H1 (cell line): Measurements from ENCODE around the gene LRCH3. TPM values are rescaled to one million over a fixed set of nuclear protein-coding genes. Genes with fewer than 3 reads are reported as not detected.

Experiments
- CTCF ChIA-PET: fragments of 300-600 bp; sonication (Branson Sonifier 250); formaldehyde crosslinking; loops from one replicate; lab custom pipeline; 2021; ENCODE audit not compliant: partially characterized antibody; lab: Charles Lee
- POLR2A ChIA-PET: fragments of 300-600 bp; sonication (Branson Sonifier 250); formaldehyde crosslinking; loops from one replicate; lab custom pipeline; 2021; ENCODE audit warnings: inconsistent platforms; ENCODE audit not compliant: partially characterized antibody; lab: Charles Lee
- DNase-seq, 2 experiments: peaks; one replicate each; pipeline versions ENCODE4 v3.0.0 to v3.0.0-alpha.2; 2010 to 2022; ENCODE audit warnings: low spot score in 2 of 2, low read depth in 1 of 2, mixed read lengths in 1 of 2
- FAIRE-seq: peaks from 2 replicates; lab custom pipeline; 2011; peaks lifted over from hg19 to GRCh38; lab: Jason Lieb, UNC
- H2AFZ ChIP-seq: 2 replicates; pipeline ENCODE4 v1.8.1; 2012; ENCODE audit warnings: low read length, inconsistent platforms
- H2AK5ac ChIP-seq: 2 replicates; pipeline ENCODE4 v1.6.1; 2013; ENCODE audit warnings: low read depth, low read length
- H2BK120ac ChIP-seq: replicated peaks from 2 replicates; pipeline ENCODE3; 2013; ENCODE audit warnings: low read depth, low read length, inconsistent platforms
- H2BK12ac ChIP-seq: 2 replicates; pipeline ENCODE4 v1.6.1; 2013; ENCODE audit warnings: low read depth, low read length
- H2BK15ac ChIP-seq: 2 replicates; pipeline ENCODE4 v1.6.1; 2013; ENCODE audit warnings: low read length
- H2BK20ac ChIP-seq: 2 replicates; pipeline ENCODE4 v1.6.1; 2013; ENCODE audit warnings: low read length
- H2BK5ac ChIP-seq: 2 replicates; pipeline ENCODE4 v1.6.1; 2013; ENCODE audit warnings: low read depth, low read length
- H3K14ac ChIP-seq: 2 replicates; pipeline ENCODE4 v1.6.1; 2013; ENCODE audit warnings: inconsistent platforms; ENCODE audit not compliant: insufficient read length
- H3K18ac ChIP-seq: 2 replicates; pipeline ENCODE4 v1.6.1; 2013; ENCODE audit warnings: low read length; ENCODE audit errors: extremely low read depth
- H3K23ac ChIP-seq: 2 replicates; pipeline ENCODE4 v1.6.1; 2013; ENCODE audit warnings: inconsistent platforms; ENCODE audit not compliant: insufficient read length
- H3K23me2 ChIP-seq: 2 replicates; pipeline ENCODE4 v1.6.1; 2013; ENCODE audit warnings: low read depth, low read length
- H3K27ac ChIP-seq: 2 replicates; pipeline ENCODE4 v1.6.1; 2011; ENCODE audit warnings: low read depth, low read length, inconsistent platforms
- H3K27me3 ChIP-seq, 4 experiments: replicated peaks in 1 of 4; 1 replicate in 1 of 4; 2 replicates in 3 of 4; pipeline versions ENCODE4 v1.6.1 to v1.8.1; 2011 to 2013; ENCODE audit warnings: low read length in 3 of 4, mild to moderate bottlenecking in 3 of 4, inconsistent platforms in 2 of 4, mixed read lengths in 2 of 4, moderate library complexity in 1 of 4; ENCODE audit not compliant: control insufficient read depth in 3 of 4, insufficient read depth in 3 of 4; ENCODE audit errors: extremely low read depth in 1 of 4
- H3K36me3 ChIP-seq, 4 experiments: 2 replicates each; pipeline versions ENCODE4 v1.6.1 to v1.8.1; 2011 to 2013; ENCODE audit warnings: mild to moderate bottlenecking in 4 of 4, low read length in 3 of 4, moderate library complexity in 2 of 4, control low read depth in 1 of 4, inconsistent platforms in 1 of 4; ENCODE audit not compliant: insufficient read depth in 4 of 4, control insufficient read depth in 2 of 4
- H3K4ac ChIP-seq: replicated peaks from 2 replicates; pipeline ENCODE3; 2013; ENCODE audit warnings: low read length, low read depth, mixed read lengths, inconsistent platforms; ENCODE audit not compliant: insufficient read length
- H3K4me1 ChIP-seq, 4 experiments: replicated peaks in 1 of 4; 1 replicate in 1 of 4; 2 replicates in 3 of 4; pipeline versions ENCODE4 v1.6.1 to v1.8.1; 2011 to 2013; ENCODE audit warnings: low read length in 3 of 4, inconsistent platforms in 2 of 4, mixed read lengths in 1 of 4; ENCODE audit not compliant: insufficient read depth in 4 of 4, control insufficient read depth in 3 of 4
- H3K4me2 ChIP-seq, 2 experiments: 2 replicates each; pipeline versions ENCODE4 v1.6.1 to v1.8.1; 2011 to 2013; ENCODE audit warnings: low read depth in 2 of 2, low read length in 2 of 2, control low read depth in 1 of 2, inconsistent platforms in 1 of 2, mild to moderate bottlenecking in 1 of 2; ENCODE audit not compliant: insufficient read depth in 1 of 2
- H3K4me3 ChIP-seq, 4 experiments: fragments of 200-600, 300-600 bp in 1 of 4; sonication (generic), shearing (Covaris generic), sonication (Bioruptor Twin) in 1 of 4; 2 replicates each; pipeline versions ENCODE4 v1.5.1 to v1.8.1; 2011 to 2016; ENCODE audit warnings: low read length in 4 of 4, low read depth in 3 of 4, control low read depth in 2 of 4, inconsistent platforms in 2 of 4, mild to moderate bottlenecking in 2 of 4, mixed read lengths in 1 of 4, moderate library complexity in 1 of 4; ENCODE audit not compliant: insufficient read depth in 2 of 4; ENCODE audit errors: extremely low read depth in 1 of 4
- H3K56ac ChIP-seq: replicated peaks from 2 replicates; pipeline ENCODE3; 2013; ENCODE audit warnings: low read depth, mild to moderate bottlenecking, mixed read lengths, low read length, inconsistent platforms; ENCODE audit not compliant: insufficient read length
- H3K79me1 ChIP-seq: 2 replicates; pipeline ENCODE4 v1.6.1; 2013; ENCODE audit warnings: low read depth, low read length, control low read depth
- H3K79me2 ChIP-seq, 2 experiments: 2 replicates each; pipeline versions ENCODE4 v1.6.1 to v1.8.1; 2012 to 2013; ENCODE audit warnings: low read length in 2 of 2, mild to moderate bottlenecking in 2 of 2, inconsistent platforms in 1 of 2; ENCODE audit not compliant: insufficient read depth in 2 of 2, control insufficient read depth in 1 of 2
- H3K9ac ChIP-seq, 4 experiments: replicated peaks in 1 of 4; 1 replicate in 1 of 4; 2 replicates in 3 of 4; pipeline versions ENCODE4 v1.6.1 to v1.8.1; 2011 to 2013; ENCODE audit warnings: low read depth in 3 of 4, low read length in 3 of 4, control low read depth in 2 of 4, mild to moderate bottlenecking in 2 of 4, moderate library complexity in 2 of 4, inconsistent platforms in 1 of 4; ENCODE audit errors: extremely low read depth in 1 of 4
- H3K9me3 ChIP-seq, 2 experiments: 2 replicates each; pipeline versions ENCODE4 v1.6.1 to v1.8.1; 2012 to 2013; ENCODE audit warnings: mild to moderate bottlenecking in 2 of 2, moderate library complexity in 2 of 2, control low read depth in 1 of 2, inconsistent platforms in 1 of 2, low read depth in 1 of 2, low read length in 1 of 2, mixed read lengths in 1 of 2; ENCODE audit not compliant: insufficient read depth in 2 of 2
- H4K20me1 ChIP-seq, 2 experiments: replicated peaks in 1 of 2; 2 replicates each; pipeline versions ENCODE3 to v1.8.1; 2011 to 2013; ENCODE audit warnings: inconsistent platforms in 2 of 2, low read length in 2 of 2, mild to moderate bottlenecking in 1 of 2; ENCODE audit not compliant: insufficient read depth in 2 of 2, control insufficient read depth in 1 of 2
- H4K5ac ChIP-seq: 2 replicates; pipeline ENCODE4 v1.6.1; 2013; ENCODE audit warnings: low read length, low read depth, mixed read lengths, inconsistent platforms; ENCODE audit not compliant: insufficient read length
- H4K8ac ChIP-seq: 2 replicates; pipeline ENCODE4 v1.8.0; 2013; ENCODE audit warnings: mild to moderate bottlenecking, moderate library complexity, low read length, inconsistent platforms; ENCODE audit not compliant: insufficient read depth; ENCODE audit errors: extremely low read depth
- H4K91ac ChIP-seq: replicated peaks from 2 replicates; pipeline ENCODE3; 2013; ENCODE audit warnings: low read length, mixed read lengths, inconsistent platforms; ENCODE audit not compliant: insufficient read length
- ASH2L ChIP-seq: fragments of 200-600, 300-600 bp; sonication (generic); IDR thresholded peaks from one replicate; pipeline ENCODE4 v1.7.1; 2017; ENCODE audit warnings: low read length
- CREB1 ChIP-seq: IDR thresholded peaks from 2 replicates; pipeline ENCODE4 v1.6.1; 2012; ENCODE audit warnings: inconsistent platforms
- CTBP2 ChIP-seq: IDR thresholded peaks from 2 replicates; pipeline ENCODE4 v1.7.0; 2011; ENCODE audit warnings: borderline replicate concordance, mild to moderate bottlenecking, moderate library complexity, mixed read lengths, low read length; ENCODE audit not compliant: insufficient read depth, insufficient read length
- EGR1 ChIP-seq: IDR thresholded peaks from 2 replicates; pipeline ENCODE4 v1.6.1; 2011; ENCODE audit warnings: low read depth, low read length, borderline replicate concordance
- EP300 ChIP-seq, 2 experiments: IDR thresholded peaks; 1 replicate in 1 of 2; 2 replicates in 1 of 2; pipeline ENCODE4 v1.6.1; 2011 to 2012; ENCODE audit warnings: low read depth in 2 of 2, low read length in 2 of 2, mild to moderate bottlenecking in 2 of 2, borderline replicate concordance in 1 of 2, inconsistent platforms in 1 of 2, moderate library complexity in 1 of 2
- JUND ChIP-seq: IDR thresholded peaks from 2 replicates; pipeline ENCODE4 v1.6.1; 2011; ENCODE audit warnings: mild to moderate bottlenecking, improper control_type of control experiment, low read length
- NANOG ChIP-seq: IDR thresholded peaks from 2 replicates; pipeline ENCODE4 v1.6.1; 2011; ENCODE audit warnings: low read length, low read depth, mild to moderate bottlenecking, inconsistent platforms; ENCODE audit not compliant: insufficient read depth, poor library complexity, severe bottlenecking
- PHF8 ChIP-seq: fragments of 200-600 bp; sonication (generic); conservative IDR thresholded peaks from 2 replicates; pipeline ENCODE4 v1.7.1; 2012; ENCODE audit warnings: low read depth, mild to moderate bottlenecking, inconsistent platforms, low read length, moderate library complexity
- POLR2A ChIP-seq, 2 experiments: IDR thresholded peaks; 1 replicate in 1 of 2; 2 replicates in 1 of 2; pipeline ENCODE4 v1.6.1; 2011; ENCODE audit warnings: low read depth in 2 of 2, low read length in 2 of 2, mild to moderate bottlenecking in 2 of 2; ENCODE audit errors: control extremely low read depth in 1 of 2
- RBBP5 ChIP-seq: IDR thresholded peaks from 2 replicates; pipeline ENCODE4 v1.7.1; 2012; ENCODE audit warnings: low read depth, mild to moderate bottlenecking, inconsistent platforms, low read length, moderate library complexity, borderline replicate concordance
- SAP30 ChIP-seq: fragments of 300-600 bp; sonication (generic); IDR thresholded peaks from 2 replicates; pipeline ENCODE4 v1.7.1; 2012; ENCODE audit warnings: low read length, moderate library complexity, mild to moderate bottlenecking, inconsistent platforms; ENCODE audit not compliant: insufficient read depth, insufficient replicate concordance
- SP1 ChIP-seq: IDR thresholded peaks from 2 replicates; pipeline ENCODE4 v1.6.1; 2011; ENCODE audit warnings: low read depth, low read length
- WGBS, 2 experiments: shearing (Covaris generic) in 1 of 2; methylation state at CpG; one replicate each; pipeline versions ENCODE4 v1.1.6 to v1.1.7; 2013 to 2015; ENCODE audit warnings: low lambda C conversion rate in 2 of 2, mixed read lengths in 2 of 2, inconsistent platforms in 1 of 2, low coverage in 1 of 2, missing lambda C conversion rate in 1 of 2; ENCODE audit not compliant: insufficient replicate concordance in 2 of 2, insufficient coverage in 1 of 2, insufficient read length in 1 of 2; ENCODE audit errors: extremely low coverage in 1 of 2, missing lambda C conversion rate in 1 of 2; 5-methylcytosine and 5-hydroxymethylcytosine counted together
- polyA plus RNA-seq, 7 experiments: library from polyadenylated mRNA; depleted of rRNA in 3 of 7; stranded (reverse) in 5 of 7; unstranded in 2 of 7; fragments of >200 nt in 5 of 7; fragments of 200-250 nt in 2 of 7; gene quantifications; 1 replicate in 5 of 7; 2 replicates in 1 of 7; 4 replicates in 1 of 7; pipeline versions ENCODE4 v1.2.1 to v1.2.3, GENCODE V29; 2011 to 2013; ENCODE audit warnings: missing spikeins in 2 of 7, mixed read lengths in 2 of 7
- total RNA-seq: library from RNA; stranded (reverse); fragmentation: NEBNext Ultra II Directional; extraction: Animal tissue kit (Norgen Biotek cat#: 25700); gene quantifications from 2 replicates; pipeline ENCODE4 v1.2.1, GENCODE V29; 2021
- TF ChIP-seq, protein P1 (sequence below): IDR thresholded peaks from 2 replicates; pipeline ENCODE4 v1.6.1; 2012; ENCODE audit warnings: inconsistent platforms
- TF ChIP-seq, protein P2 (sequence below): IDR thresholded peaks from 2 replicates; pipeline ENCODE4 v1.6.1; 2011; ENCODE audit warnings: low read depth, mild to moderate bottlenecking, low read length; ENCODE audit not compliant: insufficient read depth

The LRCH3 gene
- total and polyA plus RNA-seq, 2 of the 8 experiments (the other 6 are each of a cell fraction or from before 2014, with no cell fraction given), result 58.4 to 66.0 TPM

- POLR2A ChIA-PET, result interaction anchor here (0.9 kb wide), 1 partner anchor 44 kb away, joined by 4 read pairs; no protein-coding TSS in a partner anchor
- no peak overlapping the region for H2AK5ac ChIP-seq
- no peak overlapping the region for H2AFZ ChIP-seq
- H4K8ac ChIP-seq, result no peak overlapping the region
- H3K4me1 ChIP-seq, result no peaks in the 10 kb centered on the region
- H2BK120ac ChIP-seq, result no peak overlapping the region
- no peak overlapping the region for H2BK20ac ChIP-seq
- H3K4ac ChIP-seq, result no peak overlapping the region
- H4K91ac ChIP-seq, result no peak overlapping the region
- H3K56ac ChIP-seq, result no peak overlapping the region
- no peak overlapping the region for H2BK5ac ChIP-seq
- 82% methylated on average over 3 of the region's 3 CpGs; no CpG with 5 or more reads in 1 of the 2 experiments for WGBS, 2 experiments
- H3K4me2 ChIP-seq, result no peak overlapping the region
- H3K27me3 ChIP-seq, result no peaks in the 10 kb centered on the region
- H3K9ac ChIP-seq, result no peak overlapping the region
- CTCF ChIA-PET, result interaction anchor here (0.6 to 1.9 kb wide), 11 partner anchors 9 to 188 kb away, joined by 3 to 8 read pairs (median 4); no protein-coding TSS in a partner anchor
- no peaks in the 10 kb centered on the region for H3K9me3 ChIP-seq
- H3K14ac ChIP-seq, result no peak overlapping the region
- H3K4me3 ChIP-seq, result no peak overlapping the region
- no peak overlapping the region for H2BK15ac ChIP-seq
- H3K23me2 ChIP-seq, result no peaks in the 10 kb centered on the region
- no peak overlapping the region for H3K18ac ChIP-seq
- no peak for DNase-seq
- FAIRE-seq, result no peak
- H3K23ac ChIP-seq, result no peak overlapping the region
- H2BK12ac ChIP-seq, result no peak overlapping the region
- no peaks in the 10 kb centered on the region for H3K79me1 ChIP-seq
- H3K36me3 ChIP-seq, result no peaks in the 10 kb centered on the region
- H4K20me1 ChIP-seq, result no peaks in the 10 kb centered on the region
- H4K5ac ChIP-seq, result no peak overlapping the region
- H3K27ac ChIP-seq, result no peak overlapping the region
- H3K79me2 ChIP-seq, result no peaks in the 10 kb centered on the region
- TF ChIP-seq CREB1 (no peak), SAP30 (no peak), RBBP5 (no peak), JUND (no peak), SP1 (no peak), ASH2L (no peak), EGR1 (no peak), NANOG (no peak), EP300 (IDR thresholded peaks at IDR 0.05; ENCODE audit: borderline replicate concordance in 1 of 2, low read depth in 2 of 2, low read length in 2 of 2) (no peak), CTBP2 (no peak), PHF8 (no peak), POLR2A (IDR thresholded peaks at IDR 0.05; ENCODE audit: control extremely low read depth in 1 of 2, low read depth in 2 of 2, low read length in 2 of 2) (no peak)
- TF ChIP-seq, protein P1, sequence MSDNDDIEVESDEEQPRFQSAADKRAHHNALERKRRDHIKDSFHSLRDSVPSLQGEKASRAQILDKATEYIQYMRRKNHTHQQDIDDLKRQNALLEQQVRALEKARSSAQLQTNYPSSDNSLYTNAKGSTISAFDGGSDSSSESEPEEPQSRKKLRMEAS, result no peak
- TF ChIP-seq, protein P2, sequence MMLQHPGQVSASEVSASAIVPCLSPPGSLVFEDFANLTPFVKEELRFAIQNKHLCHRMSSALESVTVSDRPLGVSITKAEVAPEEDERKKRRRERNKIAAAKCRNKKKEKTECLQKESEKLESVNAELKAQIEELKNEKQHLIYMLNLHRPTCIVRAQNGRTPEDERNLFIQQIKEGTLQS, result no peak
Observed at GRCh38 chr3:197906850-197907187, 115.8 kb downstream of the LRCH3 start.
